Aorta (tissue), 5 donors: ENCODE measurements around the gene CDK13. TPM values are rescaled to one million over a fixed set of nuclear protein-coding genes. Genes with fewer than 3 reads are reported as not detected.

ENCODE experiments used
- ATAC-seq: fragments of 200-7000 bp; cut with Tn5 transposase; one replicate; pipeline ENCODE4 v1.9.1; 2022; ENCODE audit warnings: moderate library complexity; ENCODE audit not compliant: low FRiP score
- DNase-seq, 2 donors: peaks; one replicate each; pipeline ENCODE4 v3.0.0-alpha.2; 2020
- H3K27ac ChIP-seq, 2 donors: one replicate each; pipeline ENCODE4 v1.5.1; 2013; ENCODE audit warnings: low read length in 2 of 2, mild to moderate bottlenecking in 2 of 2, moderate library complexity in 2 of 2, control low read depth in 1 of 2, inconsistent platforms in 1 of 2, low read depth in 1 of 2
- H3K27me3 ChIP-seq, 2 donors: one replicate each; pipeline ENCODE4 v1.6.1; 2013; ENCODE audit warnings: control low read depth in 1 of 2, low read length in 1 of 2, mild to moderate bottlenecking in 1 of 2, moderate library complexity in 1 of 2; ENCODE audit not compliant: insufficient read depth in 2 of 2, control insufficient read depth in 1 of 2
- H3K36me3 ChIP-seq, 2 donors: one replicate each; pipeline ENCODE4 v1.6.1; 2013; ENCODE audit warnings: control low read depth in 1 of 2, low read length in 1 of 2, mild to moderate bottlenecking in 1 of 2; ENCODE audit not compliant: insufficient read depth in 2 of 2, control insufficient read depth in 1 of 2
- H3K4me1 ChIP-seq, 2 donors: one replicate each; pipeline ENCODE4 v1.6.1; 2013; ENCODE audit warnings: low read length in 2 of 2, control low read depth in 1 of 2, mild to moderate bottlenecking in 1 of 2, moderate library complexity in 1 of 2; ENCODE audit not compliant: insufficient read depth in 2 of 2, control insufficient read depth in 1 of 2
- H3K4me3 ChIP-seq, 2 donors: one replicate each; pipeline ENCODE4 v1.5.1; 2013; ENCODE audit warnings: low read length in 2 of 2, control low read depth in 1 of 2, mild to moderate bottlenecking in 1 of 2
- H3K9me3 ChIP-seq: one replicate; pipeline ENCODE4 v1.6.1; 2013; ENCODE audit warnings: mild to moderate bottlenecking, low read length; ENCODE audit not compliant: control insufficient read depth
- WGBS, 2 donors: extraction: QIAGEN DNeasy Blood & Tissue Kit; methylation state at CpG; one replicate each; pipeline ENCODE4 v1.1.7; 2013; 5-methylcytosine and 5-hydroxymethylcytosine counted together
- intact Hi-C, 2 donors: fragments of 100-400 bp; cut with DNase I; formaldehyde crosslinking; loops; one replicate each; pipeline versions ENCODE4 v1.14.2 to v1.15.0; 2022
- polyA plus RNA-seq, 2 donors: library from polyadenylated mRNA; stranded (reverse); fragments of 200-250 nt; gene quantifications; one replicate each; pipeline ENCODE4 v1.2.3, GENCODE V29; 2013
- total RNA-seq, 2 donors: library from RNA; stranded (reverse); fragmentation: NEBNext Ultra II Directional; extraction: Animal tissue kit (Norgen Biotek cat#: 25700); gene quantifications; one replicate each; pipeline ENCODE4 v1.2.1, GENCODE V29; 2021
- donor health status: healthy with polysubstance abuse.
- donor health status: Bipolar disorder and iron deficiency.
- donor health status: DM: no; HTN: no; CAD: no.
- donor health status: DM: no; HTN: no; CAD: no.
- donor health status: DM: yes; HTN: yes; CAD: no.

The CDK13 gene
- total and polyA plus RNA-seq, 4 donors = 8.5 to 83.8 (median 39.5) TPM

- intact Hi-C loops = no loop called here
- no peak for DNase-seq
- Histone ChIP-seq H3K36me3 (peaks cover 3 to 15% of the 10 kb centered on the region in 2 donors), H3K27me3 (no peaks in the 10 kb centered on the region), H3K9me3 (no peaks in the 10 kb centered on the region), H3K4me3 (no peak overlapping the region), H3K4me1 (no peaks in the 10 kb centered on the region), H3K27ac (no peak overlapping the region)
- ATAC-seq = no peak
- whole genome bisulfite sequencing, 2 donors = 79 to 80% methylated on average over 2 of the region's 2 CpGs
Observed at GRCh38 chr7:40092182-40092581, 142.1 kb downstream of the CDK13 start.

DNA sequence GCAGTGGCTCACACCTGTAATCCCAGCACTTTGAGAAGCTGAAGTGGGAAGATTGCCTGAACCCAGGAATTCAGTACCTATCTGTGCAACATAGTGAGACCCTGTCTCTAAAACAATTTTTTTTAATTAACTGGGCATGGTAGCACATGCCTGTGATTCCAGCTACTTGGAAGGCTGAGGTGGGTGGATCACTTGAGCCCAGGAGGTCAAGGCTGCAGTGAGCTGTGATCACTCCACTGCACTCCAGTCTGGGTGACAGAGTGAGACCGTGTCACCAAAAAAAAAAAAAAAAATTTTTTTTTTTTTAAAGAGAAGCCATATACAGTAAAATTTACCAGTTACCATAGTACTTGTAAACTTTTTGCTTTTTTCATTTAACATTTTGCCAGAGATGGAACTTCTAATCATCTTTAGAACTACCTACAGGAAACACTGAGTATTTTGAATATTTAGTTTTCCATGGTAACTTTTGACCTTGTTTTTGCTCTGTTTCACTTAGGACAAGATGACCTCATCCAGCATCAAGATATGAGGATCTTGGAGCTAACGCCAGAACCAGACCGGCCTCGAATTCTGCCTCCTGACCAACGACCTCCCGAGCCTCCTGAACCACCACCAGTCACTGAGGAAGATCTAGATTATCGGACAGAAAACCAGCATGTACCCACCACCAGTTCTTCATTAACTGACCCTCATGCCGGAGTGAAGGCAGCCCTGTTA, 143.7 kb downstream of the CDK13 start:
- WGBS, 2 donors = 80 to 82% methylated on average over 8 of the region's 8 CpGs
- Histone ChIP-seq H3K27ac (no peak overlapping the region), H3K4me1 (no peaks in the 10 kb centered on the region), H3K36me3 (peaks cover 3 to 13% of the 10 kb centered on the region in 2 donors), H3K27me3 (no peaks in the 10 kb centered on the region), H3K9me3 (no peaks in the 10 kb centered on the region), H3K4me3 (no peak overlapping the region)
- intact Hi-C loops = no loop called here
- DNase-seq (no peak), ATAC-seq (no peak)

DNA sequence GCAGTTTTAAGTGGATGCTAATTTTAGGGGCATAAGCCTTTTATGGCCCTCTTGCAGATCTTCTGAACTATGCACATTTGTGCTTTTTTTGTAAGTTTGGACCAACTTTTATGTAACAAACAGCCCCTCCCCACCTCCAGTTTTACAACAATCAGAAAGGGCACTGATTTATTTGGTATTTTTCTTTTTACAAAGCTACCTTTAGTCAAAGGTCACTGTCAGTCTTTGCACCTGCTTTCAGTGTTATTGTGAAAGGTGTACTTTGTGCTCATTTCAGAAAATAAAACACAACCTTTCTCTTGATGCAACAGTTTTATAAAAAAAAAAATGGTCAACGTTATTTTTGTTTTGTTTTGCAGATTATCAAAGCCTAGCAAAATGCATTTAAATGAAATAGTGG, 145.2 kb downstream of the CDK13 start:
- intact Hi-C loops = no loop called here
- no peak overlapping the region for H3K27ac ChIP-seq
- H3K4me3 ChIP-seq = no peak overlapping the region
- DNase-seq = no peak
- H3K36me3 ChIP-seq = peaks cover 3 to 13% of the 10 kb centered on the region in 2 donors
- H3K9me3 ChIP-seq = no peaks in the 10 kb centered on the region
- ATAC-seq = no peak
- no peaks in the 10 kb centered on the region for H3K4me1 ChIP-seq
- no peaks in the 10 kb centered on the region for H3K27me3 ChIP-seq
- WGBS, 2 donors = 0 to 59% methylated on average over 1 of the region's 1 CpG

DNA sequence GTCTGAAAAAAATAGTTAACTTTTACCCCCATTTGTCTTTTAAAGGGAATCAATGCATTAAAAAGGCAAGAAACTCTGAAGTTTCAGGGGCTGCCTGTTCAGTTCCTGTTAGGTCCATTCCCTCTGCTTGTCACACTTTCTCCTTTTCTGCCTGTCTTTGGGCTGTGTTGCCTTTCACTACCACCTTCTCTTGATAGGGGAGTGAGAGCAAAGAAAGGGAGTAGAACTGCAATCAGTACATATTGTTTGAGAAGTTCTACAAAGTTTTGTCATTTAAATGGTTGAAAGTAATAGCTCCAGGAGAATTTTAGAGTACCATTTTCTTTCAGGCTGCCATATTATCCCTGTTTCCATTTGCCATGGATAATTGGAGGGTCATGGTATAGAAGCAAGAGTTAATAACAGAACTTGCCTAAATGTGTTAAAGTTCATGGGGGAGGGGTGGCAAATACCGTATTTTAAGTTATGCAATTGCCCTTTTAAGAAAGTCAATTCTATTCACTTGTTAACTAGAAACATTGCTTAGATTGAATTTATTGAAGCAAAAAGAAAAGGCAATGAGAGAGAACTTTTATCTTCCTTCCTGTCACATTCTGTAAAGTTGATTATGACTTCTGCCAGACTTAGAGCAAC, 145.8 kb downstream of the CDK13 start:
- ATAC-seq (no peak), DNase-seq (no peak)
- intact Hi-C loops = no loop called here
- peaks cover 3 to 13% of the 10 kb centered on the region in 2 donors for H3K36me3 ChIP-seq
- H3K4me3 ChIP-seq = no peak overlapping the region
- H3K27me3 ChIP-seq = no peaks in the 10 kb centered on the region
- no peak overlapping the region for H3K27ac ChIP-seq
- no peaks in the 10 kb centered on the region for H3K9me3 ChIP-seq
- no peaks in the 10 kb centered on the region for H3K4me1 ChIP-seq
- WGBS, 2 donors = 34 to 37% methylated on average over 1 of the region's 1 CpG

- DNase-seq (no peak), ATAC-seq (no peak)
- intact Hi-C loops = no loop called here
- peaks cover 3 to 13% of the 10 kb centered on the region in 2 donors for H3K36me3 ChIP-seq
- no peaks in the 10 kb centered on the region for H3K4me1 ChIP-seq
- H3K9me3 ChIP-seq = no peaks in the 10 kb centered on the region
- H3K27me3 ChIP-seq = no peaks in the 10 kb centered on the region
- no peak overlapping the region for H3K27ac ChIP-seq
- no peak overlapping the region for H3K4me3 ChIP-seq
- 70 to 75% methylated on average over 2 of the region's 2 CpGs for WGBS, 2 donors
Observed at GRCh38 chr7:40097728-40098127, 147.7 kb downstream of the CDK13 start.

DNA sequence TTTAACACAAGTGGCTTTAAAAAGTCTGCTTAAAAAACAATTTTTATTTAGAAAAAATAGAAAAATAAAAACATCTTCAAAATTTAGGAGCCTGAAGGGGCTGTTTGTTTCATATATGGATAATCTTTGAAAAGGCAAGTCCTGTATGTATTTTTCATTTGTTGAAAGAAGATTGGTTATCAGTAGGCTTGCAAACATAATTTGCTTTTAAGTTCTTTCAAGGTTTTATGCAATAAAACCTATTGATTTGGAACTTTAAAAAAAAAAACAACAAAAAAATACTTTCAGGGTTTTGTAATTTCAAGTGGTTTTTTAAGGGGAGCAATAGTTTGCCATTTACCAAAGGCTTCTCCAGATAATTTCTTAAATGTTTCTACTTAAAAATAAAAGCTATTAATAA, 148.8 kb downstream of the CDK13 start:
- no peaks in the 10 kb centered on the region for H3K4me1 ChIP-seq
- no peak for ATAC-seq
- no peaks in the 10 kb centered on the region for H3K9me3 ChIP-seq
- intact Hi-C loops = no loop called here
- peaks cover 3 to 7% of the 10 kb centered on the region in 2 donors for H3K36me3 ChIP-seq
- H3K27ac ChIP-seq = no peak overlapping the region
- no peak overlapping the region for H3K4me3 ChIP-seq
- H3K27me3 ChIP-seq = no peaks in the 10 kb centered on the region
- no peak for DNase-seq

GRCh38 chr7:40099837-40100236, 149.8 kb downstream of the CDK13 start:
- intact Hi-C loops = no loop called here
- no peak for DNase-seq
- H3K9me3 ChIP-seq = no peaks in the 10 kb centered on the region

DNA sequence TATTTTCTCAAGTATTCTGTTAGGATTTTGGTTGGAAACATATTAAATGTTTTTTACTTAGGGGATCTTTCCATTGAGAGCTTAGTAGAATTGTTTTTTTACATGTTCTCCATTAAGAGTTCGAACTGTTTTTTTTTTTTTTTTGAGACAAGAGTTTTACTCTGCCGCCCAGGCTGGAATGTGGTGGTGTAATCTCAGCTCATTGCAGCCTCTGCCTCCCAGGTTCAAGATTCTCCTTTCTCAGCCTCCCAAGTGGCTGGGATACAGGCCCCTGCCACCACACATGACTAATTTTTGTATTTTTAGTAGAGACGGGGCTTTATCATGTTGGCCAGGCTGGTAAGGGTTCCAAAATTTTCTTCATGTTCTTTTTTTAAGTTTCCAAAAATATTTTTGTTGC, 151.1 kb downstream of the CDK13 start:
- ATAC-seq (no peak), DNase-seq (no peak)
- Histone ChIP-seq H3K4me3 (no peak overlapping the region), H3K27me3 (no peaks in the 10 kb centered on the region), H3K4me1 (no peaks in the 10 kb centered on the region), H3K36me3 (no peaks in the 10 kb centered on the region), H3K9me3 (no peaks in the 10 kb centered on the region), H3K27ac (no peak overlapping the region)
- intact Hi-C loops = no loop called here
- WGBS, 2 donors = 13 to 14% methylated on average over 3 of the region's 3 CpGs

More at GRCh38 chr7:40099837-40100236, 149.8 kb downstream of the CDK13 start:
- no peak overlapping the region for H3K27ac ChIP-seq
- H3K27me3 ChIP-seq = no peaks in the 10 kb centered on the region
- no peak for ATAC-seq
- no peaks in the 10 kb centered on the region for H3K36me3 ChIP-seq
- no peaks in the 10 kb centered on the region for H3K4me1 ChIP-seq
- H3K4me3 ChIP-seq = no peak overlapping the region
- 90 to 95% methylated on average over 4 of the region's 4 CpGs for WGBS, 2 donors

- DNase-seq (no peak), ATAC-seq (no peak)
- H3K27me3 ChIP-seq = no peaks in the 10 kb centered on the region
- intact Hi-C loops = no loop called here
- H3K4me1 ChIP-seq = no peaks in the 10 kb centered on the region
- H3K4me3 ChIP-seq = no peak overlapping the region
- no peaks in the 10 kb centered on the region for H3K9me3 ChIP-seq
- no peaks in the 10 kb centered on the region for H3K36me3 ChIP-seq
- WGBS, 2 donors = 81 to 88% methylated on average over 2 of the region's 2 CpGs
- no peak overlapping the region for H3K27ac ChIP-seq
Observed at GRCh38 chr7:40102897-40103296, 152.8 kb downstream of the CDK13 start.
